Activated CD4-positive, alpha-beta T cell treated with anti-CD3 and anti-CD28 coated beads, Interleukin-2, amount 10 ng/mL, durations not matched to agents 7 days and 5 days (primary cell): Measurements from ENCODE around the gene KERA. TPM values are rescaled to one million over a fixed set of nuclear protein-coding genes. Genes with fewer than 3 reads are reported as not detected.
"Not testable (repeated sequence)": the region's sequence is repeated elsewhere in the genome, so short reads cannot be mapped to it uniquely, and the experiment has no call there.

Experiments
- CTCF ChIA-PET: fragments of 350-600 bp; sonication (Branson Sonifier 250); formaldehyde crosslinking; loops from one replicate; lab custom pipeline; 2021; ENCODE audit warnings: antibody characterized with exemption; lab: Charles Lee
- POLR2A ChIA-PET: fragments of 350-600 bp; sonication (Branson Sonifier 250); formaldehyde crosslinking; loops from one replicate; lab custom pipeline; 2021; ENCODE audit warnings: antibody characterized with exemption; lab: Charles Lee
- DNase-seq: peaks from one replicate; pipeline ENCODE4 v3.0.0-alpha.2; 2020
- H3K27ac Mint-ChIP-seq: one replicate; pipeline ENCODE4 v1.8.0; 2021; ENCODE audit warnings: mild to moderate bottlenecking, moderate library complexity, mixed read lengths
- H3K27me3 Mint-ChIP-seq: one replicate; pipeline ENCODE4 v1.8.0; 2021; ENCODE audit warnings: mixed read lengths
- H3K36me3 Mint-ChIP-seq: one replicate; pipeline ENCODE4 v1.8.0; 2021; ENCODE audit warnings: low read depth, mixed read lengths
- H3K4me1 Mint-ChIP-seq: one replicate; pipeline ENCODE4 v1.8.0; 2021; ENCODE audit warnings: mixed read lengths
- H3K4me3 Mint-ChIP-seq: one replicate; pipeline ENCODE4 v1.8.0; 2021; ENCODE audit warnings: mild to moderate bottlenecking, moderate library complexity, mixed read lengths
- H3K9me3 Mint-ChIP-seq: one replicate; pipeline ENCODE4 v1.8.0; 2021; ENCODE audit warnings: mixed read lengths
- total RNA-seq, 2 experiments: library from RNA; stranded (reverse); gene quantifications; one replicate each; pipeline ENCODE4 v1.2.3, GENCODE V29; 2021

KERA gene
- total RNA-seq, 2 experiments from 2014 or later = not detected

- peaks cover 21% of the 10 kb centered on the region for H3K9me3 Mint-ChIP-seq
- CTCF ChIA-PET = no interaction called here
- H3K4me3 Mint-ChIP-seq = no peak overlapping the region
- no peaks in the 10 kb centered on the region for H3K4me1 Mint-ChIP-seq
- H3K27me3 Mint-ChIP-seq = no peaks in the 10 kb centered on the region
- no peaks in the 10 kb centered on the region for H3K36me3 Mint-ChIP-seq
- POLR2A ChIA-PET = no interaction called here
- DNase-seq = no peak
- H3K27ac Mint-ChIP-seq = no peak overlapping the region
Measured at GRCh38 chr12:91093341-91093740, 35.5 kb upstream of the KERA start.

- no peak overlapping the region for H3K27ac Mint-ChIP-seq
- no peaks in the 10 kb centered on the region for H3K4me1 Mint-ChIP-seq
- CTCF ChIA-PET = interaction anchor here (0.6 kb wide), 1 partner anchor 54 kb away, joined by 3 read pairs; no protein-coding TSS in a partner anchor
- POLR2A ChIA-PET = no interaction called here
- peaks cover 21% of the 10 kb centered on the region for H3K9me3 Mint-ChIP-seq
- no peak for DNase-seq
- no peaks in the 10 kb centered on the region for H3K36me3 Mint-ChIP-seq
- no peak overlapping the region for H3K4me3 Mint-ChIP-seq
- no peaks in the 10 kb centered on the region for H3K27me3 Mint-ChIP-seq
Measured at GRCh38 chr12:91091916-91092715, 34.3 kb upstream of the KERA start.

GRCh38 chr12:91089953-91090352 is 32.1 kb upstream of the KERA start:
- H3K27me3 Mint-ChIP-seq, POLR2A ChIA-PET, H3K4me1 Mint-ChIP-seq, DNase-seq, H3K36me3 Mint-ChIP-seq, H3K27ac Mint-ChIP-seq, H3K4me3 Mint-ChIP-seq: not testable (repeated sequence)
- peaks cover 21% of the 10 kb centered on the region for H3K9me3 Mint-ChIP-seq
- CTCF ChIA-PET = interaction anchor here (0.6 kb wide), 1 partner anchor 97 kb away, joined by 3 read pairs; no protein-coding TSS in a partner anchor

- ChIA-PET CTCF (no interaction called here), POLR2A (no interaction called here)
- Mint-ChIP-seq H3K4me1 (no peaks in the 10 kb centered on the region), H3K4me3 (no peak overlapping the region), H3K27ac (no peak overlapping the region), H3K36me3 (no peaks in the 10 kb centered on the region), H3K27me3 (peaks cover 4% of the 10 kb centered on the region), H3K9me3 (no peaks in the 10 kb centered on the region)
- DNase-seq = no peak
Measured at GRCh38 chr12:91080041-91080440, 22.2 kb upstream of the KERA start.

GRCh38 chr12:91078501-91078900 is 20.7 kb upstream of the KERA start:
- ChIA-PET POLR2A (no interaction called here), CTCF (no interaction called here)
- Mint-ChIP-seq H3K27me3 (peaks cover 6% of the 10 kb centered on the region), H3K4me1 (no peaks in the 10 kb centered on the region), H3K9me3 (no peaks in the 10 kb centered on the region), H3K36me3 (no peaks in the 10 kb centered on the region), H3K4me3 (no peak overlapping the region), H3K27ac (no peak overlapping the region)
- no peak for DNase-seq

GRCh38 chr12:91077228-91077954 is 19.6 kb upstream of the KERA start:
- POLR2A ChIA-PET = no interaction called here
- DNase-seq = no peak
- Mint-ChIP-seq H3K4me3 (no peak overlapping the region), H3K4me1 (no peaks in the 10 kb centered on the region), H3K27me3 (peaks cover 6% of the 10 kb centered on the region), H3K27ac (no peak overlapping the region), H3K9me3 (no peaks in the 10 kb centered on the region), H3K36me3 (no peaks in the 10 kb centered on the region)
- CTCF ChIA-PET = no interaction called here

- ChIA-PET CTCF (no interaction called here), POLR2A (no interaction called here)
- Mint-ChIP-seq H3K4me3 (no peak overlapping the region), H3K4me1 (no peaks in the 10 kb centered on the region), H3K27me3 (peaks cover 6% of the 10 kb centered on the region), H3K9me3 (no peaks in the 10 kb centered on the region), H3K27ac (no peak overlapping the region), H3K36me3 (no peaks in the 10 kb centered on the region)
- no peak for DNase-seq
Measured at GRCh38 chr12:91074851-91075250, 17.0 kb upstream of the KERA start.

- Mint-ChIP-seq H3K4me3 (no peak overlapping the region), H3K27ac (no peak overlapping the region), H3K27me3 (peaks cover 8% of the 10 kb centered on the region), H3K4me1 (no peaks in the 10 kb centered on the region), H3K36me3 (no peaks in the 10 kb centered on the region), H3K9me3 (no peaks in the 10 kb centered on the region)
- ChIA-PET POLR2A (no interaction called here), CTCF (no interaction called here)
- DNase-seq = no peak
Measured at GRCh38 chr12:91074154-91074709, 16.4 kb upstream of the KERA start.

- CTCF ChIA-PET = no interaction called here
- no peaks in the 10 kb centered on the region for H3K36me3 Mint-ChIP-seq
- H3K4me3 Mint-ChIP-seq = no peak overlapping the region
- H3K4me1 Mint-ChIP-seq = no peaks in the 10 kb centered on the region
- POLR2A ChIA-PET = no interaction called here
- no peaks in the 10 kb centered on the region for H3K9me3 Mint-ChIP-seq
- H3K27me3 Mint-ChIP-seq = peaks cover 11% of the 10 kb centered on the region
- H3K27ac Mint-ChIP-seq = no peak overlapping the region
- no peak for DNase-seq
Measured at GRCh38 chr12:91073426-91073825, 15.6 kb upstream of the KERA start.

GRCh38 chr12:91072931-91073330 is 15.1 kb upstream of the KERA start:
- ChIA-PET POLR2A (no interaction called here), CTCF (interaction anchor here (0.7 kb wide), 1 partner anchor 882 kb away, joined by 3 read pairs; no protein-coding TSS in a partner anchor)
- no peak for DNase-seq
- no peaks in the 10 kb centered on the region for H3K36me3 Mint-ChIP-seq
- peaks cover 11% of the 10 kb centered on the region for H3K27me3 Mint-ChIP-seq
- no peaks in the 10 kb centered on the region for H3K4me1 Mint-ChIP-seq
- H3K4me3 Mint-ChIP-seq = no peak overlapping the region
- no peak overlapping the region for H3K27ac Mint-ChIP-seq
- no peaks in the 10 kb centered on the region for H3K9me3 Mint-ChIP-seq

- Mint-ChIP-seq H3K27ac (no peak overlapping the region), H3K36me3 (no peaks in the 10 kb centered on the region), H3K9me3 (no peaks in the 10 kb centered on the region), H3K4me1 (no peaks in the 10 kb centered on the region), H3K4me3 (no peak overlapping the region), H3K27me3 (peaks cover 6% of the 10 kb centered on the region)
- no peak for DNase-seq
- ChIA-PET CTCF (no interaction called here), POLR2A (no interaction called here)
Measured at GRCh38 chr12:91070936-91071335, 13.1 kb upstream of the KERA start.

GRCh38 chr12:91065396-91065795 is 7.6 kb upstream of the KERA start:
- no peaks in the 10 kb centered on the region for H3K36me3 Mint-ChIP-seq
- H3K4me1 Mint-ChIP-seq = no peaks in the 10 kb centered on the region
- ChIA-PET POLR2A (no interaction called here), CTCF (no interaction called here)
- H3K27ac Mint-ChIP-seq = no peak overlapping the region
- H3K27me3 Mint-ChIP-seq = peaks cover 4% of the 10 kb centered on the region
- no peak overlapping the region for H3K4me3 Mint-ChIP-seq
- no peak for DNase-seq
- no peaks in the 10 kb centered on the region for H3K9me3 Mint-ChIP-seq

GRCh38 chr12:91064640-91065039 is 6.8 kb upstream of the KERA start:
- ChIA-PET CTCF (no interaction called here), POLR2A (no interaction called here)
- no peaks in the 10 kb centered on the region for H3K4me1 Mint-ChIP-seq
- H3K27ac Mint-ChIP-seq = no peak overlapping the region
- H3K4me3 Mint-ChIP-seq = no peak overlapping the region
- no peak for DNase-seq
- no peaks in the 10 kb centered on the region for H3K36me3 Mint-ChIP-seq
- peaks cover 4% of the 10 kb centered on the region for H3K27me3 Mint-ChIP-seq
- no peaks in the 10 kb centered on the region for H3K9me3 Mint-ChIP-seq
